Subcutaneous abdominal adipose tissue (tissue), 5 donors: ENCODE data around the gene MAPK4.

Source experiments
- H3K27ac ChIP-seq: one replicate; pipeline ENCODE4 v1.7.0; 2013; ENCODE audit warnings: low read depth, mild to moderate bottlenecking, inconsistent platforms, low read length, moderate library complexity
- H3K27me3 ChIP-seq, 5 donors: one replicate each; pipeline ENCODE4 v1.7.0; 2013; ENCODE audit warnings: low read length in 5 of 5, inconsistent platforms in 1 of 5; ENCODE audit not compliant: control insufficient read depth in 5 of 5, insufficient read depth in 4 of 5
- H3K36me3 ChIP-seq, 5 donors: one replicate each; pipeline ENCODE4 v1.7.0; 2013; ENCODE audit warnings: low read length in 5 of 5; ENCODE audit not compliant: control insufficient read depth in 5 of 5, insufficient read depth in 5 of 5
- H3K4me1 ChIP-seq, 5 donors: one replicate each; pipeline ENCODE4 v1.7.0; 2013; ENCODE audit warnings: low read length in 5 of 5, mild to moderate bottlenecking in 3 of 5, moderate library complexity in 1 of 5; ENCODE audit not compliant: control insufficient read depth in 5 of 5, insufficient read depth in 5 of 5
- H3K4me3 ChIP-seq, 5 donors: one replicate each; pipeline ENCODE4 v1.7.0; 2013; ENCODE audit warnings: low read length in 5 of 5, low read depth in 1 of 5
- H3K9ac ChIP-seq, 5 donors: one replicate each; pipeline ENCODE4 v1.7.0; 2013; ENCODE audit warnings: low read length in 5 of 5, mild to moderate bottlenecking in 4 of 5, moderate library complexity in 3 of 5
- H3K9me3 ChIP-seq, 5 donors: one replicate each; pipeline ENCODE4 v1.7.0; 2013; ENCODE audit warnings: low read length in 5 of 5; ENCODE audit not compliant: control insufficient read depth in 5 of 5
- donor health status: healthy.
- donor health status: healthy.
- donor health status: healthy.
- donor health status: healthy.
- donor health status: healthy.

The MAPK4 gene

DNA sequence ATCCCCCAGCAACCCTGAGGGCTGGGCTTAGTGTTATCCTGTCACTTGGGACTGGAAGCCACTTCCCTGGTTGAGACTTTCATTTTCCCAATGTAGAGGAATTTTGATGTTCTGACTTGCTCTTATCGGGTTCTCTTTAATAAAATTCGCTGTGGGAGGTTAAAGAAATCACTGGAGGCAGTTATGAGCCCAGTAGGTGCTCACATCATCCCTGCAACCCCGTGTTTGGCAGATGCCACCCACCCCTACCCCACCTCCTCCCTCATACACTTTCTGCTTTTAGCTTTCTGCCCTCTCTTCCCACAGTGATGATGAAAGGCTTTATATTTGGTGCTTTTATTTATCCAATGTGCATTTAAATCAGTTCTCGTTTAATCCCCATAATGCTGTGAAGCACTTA lies 106.6 kb downstream of the MAPK4 start:
- no peak overlapping the region for H3K4me3 ChIP-seq
- no peaks in the 10 kb centered on the region for H3K36me3 ChIP-seq
- peaks cover 0 to 13% (median 8%) of the 10 kb centered on the region in 5 donors for H3K4me1 ChIP-seq
- peaks cover 0 to 3% (median 0%) of the 10 kb centered on the region in 5 donors for H3K27me3 ChIP-seq
- peaks cover 0 to 9% (median 3%) of the 10 kb centered on the region in 5 donors for H3K9me3 ChIP-seq
- no peak overlapping the region for H3K9ac ChIP-seq
- no peak overlapping the region for H3K27ac ChIP-seq

DNA sequence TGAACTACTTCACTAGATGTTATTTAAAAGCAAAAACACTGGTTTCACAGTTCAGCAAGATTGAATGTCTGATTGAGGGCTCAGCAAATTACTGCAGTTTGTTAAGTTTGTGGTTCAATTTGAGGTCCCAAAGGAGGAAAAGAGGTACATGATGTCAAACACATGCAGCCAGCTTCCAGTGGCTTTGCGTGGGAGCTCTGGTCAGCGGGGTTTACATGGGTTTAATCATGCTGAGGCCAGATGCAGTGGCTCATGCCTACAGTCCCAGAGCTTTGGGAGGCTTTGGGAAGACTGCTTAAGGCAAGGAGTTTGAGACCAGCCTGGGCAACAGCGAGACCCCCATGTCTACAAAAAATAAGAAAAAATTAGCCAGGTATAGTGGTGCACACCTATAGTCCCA lies 111.5 kb downstream of the MAPK4 start:
- Histone ChIP-seq H3K9ac (no peak overlapping the region), H3K27ac (no peak overlapping the region), H3K4me1 (peaks cover 0 to under 1% (median 0%) of the 10 kb centered on the region in 5 donors), H3K27me3 (peaks cover 0 to 2% (median 0%) of the 10 kb centered on the region in 5 donors), H3K4me3 (no peak overlapping the region), H3K36me3 (no peaks in the 10 kb centered on the region), H3K9me3 (no peaks in the 10 kb centered on the region)

DNA sequence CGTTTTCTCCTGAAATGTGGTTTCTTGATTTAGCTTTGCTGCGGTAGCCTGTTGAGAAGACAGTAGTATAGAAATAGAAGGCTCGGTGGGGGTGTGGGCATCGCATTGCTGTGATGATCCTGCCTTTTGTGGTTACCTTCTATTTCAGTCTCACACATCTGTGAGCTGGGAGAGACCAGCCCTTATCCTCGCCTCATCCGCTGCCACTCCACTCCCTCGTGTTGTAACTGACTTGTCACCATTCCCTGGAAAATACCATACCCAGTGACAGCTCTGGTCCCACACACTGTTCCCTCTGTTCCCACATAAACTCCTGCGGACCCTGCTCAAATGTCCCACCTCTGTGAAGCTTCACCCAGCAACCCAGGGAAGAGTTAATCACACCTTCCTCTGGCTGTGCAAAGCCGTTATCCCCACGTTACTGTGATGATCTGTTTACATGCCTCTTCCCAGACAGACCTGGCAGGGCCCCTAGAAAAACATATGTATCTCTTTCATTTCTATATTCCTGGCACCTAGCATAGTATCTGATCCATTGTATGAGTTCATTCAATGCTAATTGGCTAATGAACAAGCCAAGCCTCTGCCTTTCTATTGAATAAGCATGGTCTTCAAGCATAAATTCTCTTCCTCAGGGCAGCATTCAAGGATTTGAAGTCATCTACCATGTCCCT lies 114.6 kb downstream of the MAPK4 start:
- H3K4me3 ChIP-seq, result no peak overlapping the region
- no peaks in the 10 kb centered on the region for H3K36me3 ChIP-seq
- no peak overlapping the region for H3K9ac ChIP-seq
- H3K9me3 ChIP-seq, result no peaks in the 10 kb centered on the region
- peaks cover 0 to 2% (median 0%) of the 10 kb centered on the region in 5 donors for H3K27me3 ChIP-seq
- no peaks in the 10 kb centered on the region for H3K4me1 ChIP-seq
- H3K27ac ChIP-seq, result no peak overlapping the region

DNA sequence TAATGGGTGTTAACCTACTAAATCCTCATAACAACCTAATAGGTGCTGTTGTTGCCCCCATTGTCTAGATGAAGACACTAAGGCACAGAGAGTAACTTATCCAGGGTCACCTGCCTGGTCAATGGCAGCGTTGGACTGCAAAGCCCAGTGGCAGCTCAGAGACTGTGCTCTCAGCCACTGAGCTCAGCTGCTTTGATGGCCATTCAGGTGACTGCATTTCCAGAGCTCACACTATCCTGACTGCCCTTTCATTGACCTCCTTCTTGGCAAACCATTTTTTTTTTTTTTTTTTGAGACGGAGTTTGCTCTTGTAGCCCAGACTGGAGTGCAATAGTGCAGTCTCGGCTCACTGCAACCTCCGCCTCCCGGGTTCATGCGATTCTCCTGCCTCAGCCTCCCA lies 115.2 kb downstream of the MAPK4 start:
- Histone ChIP-seq H3K9ac (no peak overlapping the region), H3K4me1 (no peaks in the 10 kb centered on the region), H3K4me3 (no peak overlapping the region), H3K27me3 (peaks cover 0 to 2% (median 0%) of the 10 kb centered on the region in 5 donors), H3K9me3 (no peaks in the 10 kb centered on the region), H3K27ac (no peak overlapping the region), H3K36me3 (no peaks in the 10 kb centered on the region)

DNA sequence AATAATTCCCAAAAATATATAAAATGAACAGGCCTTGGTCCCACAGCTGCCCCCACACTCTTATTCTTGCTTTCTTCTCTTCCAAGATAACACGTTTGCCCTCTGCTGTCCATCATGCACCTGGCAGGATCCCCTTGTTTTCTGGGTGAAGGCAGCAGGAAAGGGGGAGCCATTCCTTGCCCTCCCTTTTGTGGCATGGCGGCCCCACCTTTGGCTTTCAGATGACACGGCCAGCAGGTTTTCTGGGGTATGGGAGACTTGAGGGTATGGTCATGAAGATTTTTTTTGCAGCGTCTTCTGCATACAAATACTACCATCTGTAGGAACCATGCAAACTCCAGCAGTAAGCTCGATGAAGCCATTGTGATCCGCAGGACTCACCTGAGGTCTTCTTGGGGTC lies 118.8 kb downstream of the MAPK4 start:
- Histone ChIP-seq H3K4me1 (no peaks in the 10 kb centered on the region), H3K36me3 (no peaks in the 10 kb centered on the region), H3K9ac (no peak overlapping the region), H3K27ac (no peak overlapping the region), H3K27me3 (peaks cover 0 to 2% (median 0%) of the 10 kb centered on the region in 5 donors), H3K9me3 (no peaks in the 10 kb centered on the region), H3K4me3 (no peak overlapping the region)

DNA sequence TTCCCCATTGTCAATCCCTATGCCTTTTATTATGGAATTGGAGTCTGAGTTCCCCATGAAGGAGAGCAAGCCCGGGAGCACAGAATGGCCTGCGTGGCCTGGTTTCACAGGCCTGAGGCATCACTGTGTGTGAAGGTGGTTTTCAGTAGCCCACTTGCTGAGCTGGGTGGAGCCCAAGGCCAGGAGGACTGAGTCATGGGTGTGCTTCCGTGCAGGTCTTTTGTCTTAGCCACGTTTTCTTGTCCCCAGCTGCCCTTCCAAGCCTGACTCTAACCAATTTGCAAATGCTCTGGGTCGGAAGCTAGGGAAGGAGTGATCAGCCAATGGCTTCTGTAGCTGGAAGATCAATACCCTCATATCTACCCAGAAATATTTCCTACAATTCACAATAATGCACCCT lies 119.2 kb downstream of the MAPK4 start:
- Histone ChIP-seq H3K36me3 (no peaks in the 10 kb centered on the region), H3K9me3 (no peaks in the 10 kb centered on the region), H3K4me1 (no peaks in the 10 kb centered on the region), H3K27me3 (peaks cover 0 to 2% (median 0%) of the 10 kb centered on the region in 5 donors), H3K4me3 (no peak overlapping the region), H3K27ac (no peak overlapping the region), H3K9ac (no peak overlapping the region)

DNA sequence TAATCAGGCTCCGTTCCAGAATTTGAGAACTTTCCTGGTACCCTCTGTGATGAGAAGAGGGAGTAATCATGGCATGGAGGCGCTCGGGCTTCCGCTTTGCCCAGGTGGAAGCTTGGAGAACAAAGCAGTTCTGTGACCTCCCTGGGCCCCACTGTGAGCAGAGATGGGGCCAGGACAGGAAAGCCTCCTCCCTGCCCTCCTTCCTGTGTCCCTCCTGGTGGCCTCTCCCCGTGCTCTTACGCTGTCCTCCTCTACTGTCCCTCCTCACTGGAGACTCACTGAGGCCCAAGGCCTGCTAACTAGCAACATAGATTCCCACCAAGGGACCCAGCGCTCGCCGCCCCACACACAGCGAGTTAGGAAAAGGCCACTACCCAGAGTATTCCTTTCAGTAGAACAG lies 119.8 kb downstream of the MAPK4 start:
- Histone ChIP-seq H3K36me3 (no peaks in the 10 kb centered on the region), H3K27me3 (peaks cover 0 to 3% (median 0%) of the 10 kb centered on the region in 5 donors), H3K4me1 (no peaks in the 10 kb centered on the region), H3K9me3 (no peaks in the 10 kb centered on the region), H3K9ac (no peak overlapping the region), H3K27ac (no peak overlapping the region), H3K4me3 (no peak overlapping the region)

DNA sequence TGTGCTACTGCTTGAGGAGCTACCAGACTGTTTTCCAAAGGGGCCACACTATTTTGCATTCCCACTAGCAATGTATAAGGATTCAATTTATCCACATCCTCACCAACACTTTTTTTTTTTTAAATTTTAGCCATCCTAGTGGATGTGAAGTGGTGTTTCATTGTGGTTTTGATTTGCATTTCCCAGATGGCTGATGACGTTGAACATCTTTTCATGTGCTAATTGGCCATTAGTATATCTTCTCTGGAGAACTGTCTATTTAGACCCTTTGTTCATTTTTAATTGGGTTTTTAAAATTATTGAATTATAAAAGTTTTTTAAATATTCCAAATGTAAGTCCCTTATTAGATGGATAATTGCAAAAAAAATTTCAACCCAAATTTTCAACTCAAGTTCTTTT lies 121.1 kb downstream of the MAPK4 start:
- H3K4me3 ChIP-seq, result no peak overlapping the region
- H3K27me3 ChIP-seq, result peaks cover 0 to 6% (median 4%) of the 10 kb centered on the region in 5 donors
- no peak overlapping the region for H3K9ac ChIP-seq
- H3K27ac ChIP-seq, result no peak overlapping the region
- no peaks in the 10 kb centered on the region for H3K9me3 ChIP-seq
- H3K36me3 ChIP-seq, result no peaks in the 10 kb centered on the region
- H3K4me1 ChIP-seq, result no peaks in the 10 kb centered on the region

DNA sequence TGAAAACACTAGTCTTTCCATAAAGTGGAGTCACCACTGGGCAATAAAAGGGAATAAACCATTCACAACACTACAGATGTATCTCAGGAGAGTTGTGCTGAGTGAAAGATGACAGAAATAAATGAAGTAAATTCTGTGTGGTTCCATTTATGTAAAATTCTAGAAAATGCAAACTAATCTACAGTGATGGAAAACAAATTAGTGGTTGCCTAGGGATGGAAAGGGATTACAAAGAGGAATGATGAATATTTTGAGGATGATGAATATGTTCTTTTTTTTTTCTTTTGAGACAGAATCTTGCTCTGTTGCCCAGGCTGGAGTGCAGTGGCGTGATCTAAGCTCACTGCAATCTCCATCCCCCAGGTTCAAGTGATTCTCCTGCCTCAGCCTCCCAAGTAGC lies 123.0 kb downstream of the MAPK4 start:
- H3K9me3 ChIP-seq, result no peaks in the 10 kb centered on the region
- no peak overlapping the region for H3K9ac ChIP-seq
- no peak overlapping the region for H3K4me3 ChIP-seq
- H3K36me3 ChIP-seq, result no peaks in the 10 kb centered on the region
- no peaks in the 10 kb centered on the region for H3K4me1 ChIP-seq
- H3K27ac ChIP-seq, result no peak overlapping the region
- peaks cover 0 to 10% (median 6%) of the 10 kb centered on the region in 5 donors for H3K27me3 ChIP-seq

DNA sequence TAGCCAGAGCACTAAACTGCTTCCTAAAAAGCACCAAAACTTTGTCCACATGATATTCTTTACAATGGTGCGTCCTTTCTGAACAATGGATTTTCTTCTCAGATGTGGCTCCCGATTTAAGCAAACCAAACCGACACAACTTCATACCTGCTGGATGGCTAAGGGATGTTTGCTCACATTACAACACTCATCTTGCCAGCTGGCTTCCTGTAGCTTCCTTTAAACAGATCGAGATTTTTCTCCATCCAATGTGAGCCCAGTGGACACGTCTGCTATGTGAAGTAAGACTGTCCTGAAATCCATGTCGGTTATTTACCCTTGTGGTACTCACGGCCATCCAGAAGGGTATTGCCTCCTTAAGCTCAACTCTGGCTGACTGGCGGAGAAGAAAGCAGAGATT lies 126.5 kb downstream of the MAPK4 start:
- H3K27me3 ChIP-seq, result peaks cover 0 to 10% (median 6%) of the 10 kb centered on the region in 5 donors
- H3K36me3 ChIP-seq, result no peaks in the 10 kb centered on the region
- H3K9me3 ChIP-seq, result no peaks in the 10 kb centered on the region
- H3K4me3 ChIP-seq, result no peak overlapping the region
- H3K27ac ChIP-seq, result no peak overlapping the region
- no peak overlapping the region for H3K9ac ChIP-seq
- no peaks in the 10 kb centered on the region for H3K4me1 ChIP-seq
